H1 (cell line): ENCODE results near the gene NEURL1B. TPM values are rescaled to one million over a fixed set of nuclear protein-coding genes. Genes with fewer than 3 reads are reported as not detected.

ENCODE experiments used
- CEBPB ChIP-seq: IDR thresholded peaks from 2 replicates; pipeline ENCODE4 v1.6.1; 2012; ENCODE audit warnings: low read depth, low read length
- RAD21 ChIP-seq, 2 experiments: IDR thresholded peaks in 1 of 2; conservative IDR thresholded peaks in 1 of 2; 2 replicates each; pipeline ENCODE4 v1.6.1; 2011; ENCODE audit warnings: low read depth in 2 of 2, low read length in 2 of 2, improper control_type of control experiment in 1 of 2, inconsistent platforms in 1 of 2, mild to moderate bottlenecking in 1 of 2, moderate library complexity in 1 of 2
- SP1 ChIP-seq: IDR thresholded peaks from 2 replicates; pipeline ENCODE4 v1.6.1; 2011; ENCODE audit warnings: low read depth, low read length
- polyA plus RNA-seq, 7 experiments: library from polyadenylated mRNA; depleted of rRNA in 3 of 7; stranded (reverse) in 5 of 7; unstranded in 2 of 7; fragments of >200 nt in 5 of 7; fragments of 200-250 nt in 2 of 7; gene quantifications; 1 replicate in 5 of 7; 2 replicates in 1 of 7; 4 replicates in 1 of 7; pipeline versions ENCODE4 v1.2.1 to v1.2.3, GENCODE V29; 2011 to 2013; ENCODE audit warnings: missing spikeins in 2 of 7, mixed read lengths in 2 of 7
- total RNA-seq: library from RNA; stranded (reverse); fragmentation: NEBNext Ultra II Directional; extraction: Animal tissue kit (Norgen Biotek cat#: 25700); gene quantifications from 2 replicates; pipeline ENCODE4 v1.2.1, GENCODE V29; 2021
- TF ChIP-seq, protein P1 (sequence below): IDR thresholded peaks from 2 replicates; pipeline ENCODE4 v1.6.1; 2012; ENCODE audit warnings: low read length, inconsistent platforms

Gene NEURL1B
- total and polyA plus RNA-seq, 2 of the 8 experiments (the other 6 are each of a cell fraction or from before 2014, with no cell fraction given), result 3.3 to 6.1 TPM

DNA sequence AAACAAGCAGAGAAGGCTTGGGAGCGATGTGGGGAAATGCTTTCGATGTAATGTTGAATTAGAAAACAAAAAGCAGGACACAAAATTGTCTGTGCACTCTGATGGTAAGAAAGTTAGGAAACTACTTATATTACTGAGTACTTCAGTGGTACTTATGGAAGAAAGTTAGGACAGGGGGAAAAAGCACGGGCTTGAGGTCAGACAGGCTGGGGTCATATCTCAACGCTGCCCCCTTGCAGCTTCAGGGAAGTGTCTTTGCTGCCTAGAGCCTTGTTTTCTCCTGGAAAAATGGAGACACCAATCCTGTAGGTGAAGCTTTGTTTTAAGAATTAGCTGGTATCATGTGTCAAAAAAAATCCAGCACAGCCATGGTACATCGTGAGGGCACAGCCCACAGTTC is 23.0 kb downstream of the NEURL1B start (continued):
- TF ChIP-seq, protein P1, sequence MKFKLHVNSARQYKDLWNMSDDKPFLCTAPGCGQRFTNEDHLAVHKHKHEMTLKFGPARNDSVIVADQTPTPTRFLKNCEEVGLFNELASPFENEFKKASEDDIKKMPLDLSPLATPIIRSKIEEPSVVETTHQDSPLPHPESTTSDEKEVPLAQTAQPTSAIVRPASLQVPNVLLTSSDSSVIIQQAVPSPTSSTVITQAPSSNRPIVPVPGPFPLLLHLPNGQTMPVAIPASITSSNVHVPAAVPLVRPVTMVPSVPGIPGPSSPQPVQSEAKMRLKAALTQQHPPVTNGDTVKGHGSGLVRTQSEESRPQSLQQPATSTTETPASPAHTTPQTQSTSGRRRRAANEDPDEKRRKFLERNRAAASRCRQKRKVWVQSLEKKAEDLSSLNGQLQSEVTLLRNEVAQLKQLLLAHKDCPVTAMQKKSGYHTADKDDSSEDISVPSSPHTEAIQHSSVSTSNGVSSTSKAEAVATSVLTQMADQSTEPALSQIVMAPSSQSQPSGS, result no peak
- TF ChIP-seq RAD21 (IDR thresholded peaks at IDR 0.05 in 1 of 2, conservative IDR thresholded peaks at IDR 0.05 in 1 of 2; ENCODE audit: low read depth in 2 of 2, low read length in 2 of 2) (peak; percentile 42 to 45), CEBPB (no peak), SP1 (no peak)
